HepG2 (cell line): ENCODE measurements around the gene CTSZ. TPM values are rescaled to one million over a fixed set of nuclear protein-coding genes. Genes with fewer than 3 reads are reported as not detected.

ENCODE experiments used
- CBX2 ChIP-seq, 2 experiments: fragments of 200-600 bp in 1 of 2; sonication (generic); formaldehyde crosslinking in 1 of 2; IDR thresholded peaks; 2 replicates each; pipeline versions ENCODE4 v1.7.0 to v1.8.1; 2018 to 2022; ENCODE audit warnings: low read depth in 2 of 2, low read length in 1 of 2, mild to moderate bottlenecking in 1 of 2, missing genetic modification reagents in 1 of 2
- GPBP1L1 ChIP-seq: sonication (generic); formaldehyde crosslinking; IDR thresholded peaks from 2 replicates; pipeline ENCODE4 v1.5.0; 2020; ENCODE audit warnings: mild to moderate bottlenecking, missing genetic modification reagents
- HMG20B ChIP-seq: conservative IDR thresholded peaks from 2 replicates; pipeline ENCODE4 v1.6.1; 2016; ENCODE audit warnings: missing genetic modification reagents, missing compliant biosample characterization
- MTERF4 ChIP-seq: sonication (generic); formaldehyde crosslinking; IDR thresholded peaks from 2 replicates; pipeline ENCODE4 v1.8.0; 2023; ENCODE audit warnings: mild to moderate bottlenecking, missing genetic modification reagents
- PREB ChIP-seq: sonication (generic); formaldehyde crosslinking; IDR thresholded peaks from 2 replicates; pipeline ENCODE4 v1.4.0; 2020; ENCODE audit warnings: missing genetic modification reagents
- RBM39 ChIP-seq: fragments of 200-400 bp; formaldehyde crosslinking; IDR thresholded peaks from one replicate; pipeline ENCODE4 v1.6.1; 2018; ENCODE audit warnings: antibody characterized with exemption, mild to moderate bottlenecking, low read depth, low read length; ENCODE audit not compliant: poor library complexity, severe bottlenecking
- TBX2 ChIP-seq: sonication (generic); formaldehyde crosslinking; IDR thresholded peaks from 2 replicates; pipeline ENCODE4 v1.5.0; 2020; ENCODE audit warnings: missing genetic modification reagents, mild to moderate bottlenecking, borderline replicate concordance
- THAP9 ChIP-seq: sonication (generic); formaldehyde crosslinking; IDR thresholded peaks from 2 replicates; pipeline ENCODE4; 2020; ENCODE audit warnings: missing genetic modification reagents, mild to moderate bottlenecking, borderline replicate concordance
- ZBTB2 ChIP-seq: sonication (generic); formaldehyde crosslinking; IDR thresholded peaks from 2 replicates; pipeline ENCODE4 v1.8.0; 2022; ENCODE audit warnings: low read depth, missing genetic modification reagents
- ZBTB38 ChIP-seq: sonication (generic); formaldehyde crosslinking; IDR thresholded peaks from 2 replicates; pipeline ENCODE4 v1.5.1; 2020; ENCODE audit warnings: mild to moderate bottlenecking, missing genetic modification reagents
- ZNF550 ChIP-seq: sonication (generic); formaldehyde crosslinking; IDR thresholded peaks from 2 replicates; pipeline ENCODE4 v1.4.0; 2020; ENCODE audit warnings: mild to moderate bottlenecking, missing genetic modification reagents, borderline replicate concordance
- ZNF556 ChIP-seq: sonication (generic); formaldehyde crosslinking; IDR thresholded peaks from 2 replicates; pipeline ENCODE4 v1.4.0; 2020; ENCODE audit warnings: mild to moderate bottlenecking, missing genetic modification reagents, borderline replicate concordance
- ZNF564 ChIP-seq: sonication (generic); formaldehyde crosslinking; IDR thresholded peaks from 2 replicates; pipeline ENCODE4 v1.8.1; 2023; ENCODE audit warnings: mild to moderate bottlenecking, missing genetic modification reagents
- ZNF709 ChIP-seq: sonication (generic); formaldehyde crosslinking; IDR thresholded peaks from 2 replicates; pipeline ENCODE4 v1.5.0; 2020; ENCODE audit warnings: mild to moderate bottlenecking, missing genetic modification reagents
- ZSCAN22 ChIP-seq: sonication (generic); formaldehyde crosslinking; IDR thresholded peaks from 2 replicates; pipeline ENCODE4 v1.4.0; 2020; ENCODE audit warnings: mild to moderate bottlenecking, missing genetic modification reagents
- ZXDC ChIP-seq: sonication (generic); formaldehyde crosslinking; IDR thresholded peaks from 2 replicates; pipeline ENCODE4 v1.5.0; 2020; ENCODE audit warnings: mild to moderate bottlenecking, missing genetic modification reagents
- polyA plus RNA-seq, 8 experiments: library from polyadenylated mRNA; depleted of rRNA in 3 of 8; stranded (reverse) in 7 of 8; unstranded in 1 of 8; fragments of >200 nt; fragmentation: Illumina TruSeq in 4 of 8; extraction: Trizol in 4 of 8; gene quantifications; 2 replicates each; pipeline versions ENCODE4 v1.2.1 to v1.2.3, GENCODE V29; 2011 to 2016; ENCODE audit warnings: low read depth in 4 of 8, missing spikeins in 1 of 8, mixed read lengths in 1 of 8; ENCODE audit not compliant: insufficient read depth in 1 of 8
- total RNA-seq, 5 experiments: library from RNA; depleted of rRNA; stranded (reverse); fragments of >200 nt; fragmentation: Illumina TruSeq; extraction: Trizol; gene quantifications; 2 replicates each; pipeline ENCODE4 v1.2.3, GENCODE V29; 2016; ENCODE audit warnings: low read depth in 1 of 5

Gene CTSZ
- total and polyA plus RNA-seq, 2 of the 13 experiments (the other 11 are each of a cell fraction or from before 2014, with no cell fraction given): 0.33 TPM; not detected in 1

- TF ChIP-seq ZBTB2 (CRISPR knock-in tag) (no peak), PREB (CRISPR knock-in tag) (no peak), RBM39 (no peak), GPBP1L1 (CRISPR knock-in tag) (no peak), CBX2 (IDR thresholded peaks at IDR 0.05; ENCODE audit: low read depth, low read length) (no peak), CBX2 (CRISPR knock-in tag; IDR thresholded peaks at IDR 0.05; ENCODE audit: low read depth) (no peak), TBX2 (CRISPR knock-in tag) (0 out of 2 replicates have a peak, but pooled peaks have one; percentile 4), ZSCAN22 (CRISPR knock-in tag) (no peak), ZNF564 (CRISPR knock-in tag) (no peak), ZNF550 (CRISPR knock-in tag) (no peak), ZBTB38 (CRISPR knock-in tag) (peak; percentile 33; the same call in 1 of the 2 replicates), ZXDC (CRISPR knock-in tag) (peak; percentile 19; the same call in 1 of the 2 replicates), MTERF4 (CRISPR knock-in tag) (no peak), THAP9 (CRISPR knock-in tag) (no peak), ZNF709 (CRISPR knock-in tag) (no peak), HMG20B (CRISPR knock-in tag) (no peak), ZNF556 (CRISPR knock-in tag) (no peak)
Measured at GRCh38 chr20:58993332-58994248, 13.5 kb downstream of the CTSZ start (continued).
